CD14-positive monocyte (primary cell): ENCODE data around the gene AMPH. TPM values are rescaled to one million over a fixed set of nuclear protein-coding genes. Genes with fewer than 3 reads are reported as not detected.

Source experiments
- DNase-seq, 3 donors: peaks; one replicate each; pipeline ENCODE4 v3.0.0-alpha.2; 2011 to 2022
- H2AFZ ChIP-seq: 2 replicates; pipeline ENCODE4 v1.6.0; 2012; ENCODE audit warnings: mild to moderate bottlenecking, low read depth, low read length, inconsistent platforms; ENCODE audit not compliant: insufficient read depth, poor library complexity, severe bottlenecking
- H3K27ac ChIP-seq, 2 donors: 1 replicate in 1 of 2; 2 replicates in 1 of 2; pipeline ENCODE4 v1.5.1; 2012 to 2013; ENCODE audit warnings: low read length in 2 of 2, control low read depth in 1 of 2, inconsistent platforms in 1 of 2, low read depth in 1 of 2, mild to moderate bottlenecking in 1 of 2
- H3K27me3 ChIP-seq, 2 donors: one replicate each; pipeline versions ENCODE4 v1.6.0 to v1.6.1; 2011 to 2013; ENCODE audit warnings: low read length in 2 of 2; ENCODE audit not compliant: control insufficient read depth in 2 of 2, insufficient read depth in 2 of 2
- H3K36me3 ChIP-seq, 2 donors: replicated peaks in 1 of 2; 1 replicate in 1 of 2; 2 replicates in 1 of 2; pipeline versions ENCODE4 v1.5.1 to v1.6.1; 2012 to 2013; ENCODE audit warnings: low read length in 2 of 2, control low read depth in 1 of 2, inconsistent platforms in 1 of 2, mild to moderate bottlenecking in 1 of 2; ENCODE audit not compliant: insufficient read depth in 2 of 2, control insufficient read depth in 1 of 2
- H3K4me1 ChIP-seq, 2 donors: 1 replicate in 1 of 2; 2 replicates in 1 of 2; pipeline versions ENCODE4 v1.5.1 to v1.6.1; 2012 to 2013; ENCODE audit warnings: low read length in 2 of 2, control low read depth in 1 of 2, inconsistent platforms in 1 of 2, mild to moderate bottlenecking in 1 of 2, moderate library complexity in 1 of 2; ENCODE audit not compliant: insufficient read depth in 2 of 2, control insufficient read depth in 1 of 2
- H3K4me2 ChIP-seq: replicated peaks from 2 replicates; pipeline ENCODE3; 2012; ENCODE audit warnings: low read length, moderate library complexity, mild to moderate bottlenecking; ENCODE audit not compliant: poor library complexity, severe bottlenecking; ENCODE audit errors: extremely low read depth
- H3K4me3 ChIP-seq, 3 experiments: fragments of 200-600 bp in 1 of 3; sonication (generic) in 1 of 3; replicated peaks in 1 of 3; 1 replicate in 2 of 3; 2 replicates in 1 of 3; pipeline ENCODE4 v1.5.1; 2011 to 2013; ENCODE audit warnings: low read length in 3 of 3, mild to moderate bottlenecking in 3 of 3, control low read depth in 2 of 3, low read depth in 2 of 3, inconsistent platforms in 1 of 3, moderate library complexity in 1 of 3
- H3K79me2 ChIP-seq: 2 replicates; pipeline ENCODE4 v1.6.0; 2012; ENCODE audit warnings: mild to moderate bottlenecking, control low read depth, inconsistent platforms, low read length, moderate library complexity; ENCODE audit not compliant: insufficient read depth
- H3K9ac ChIP-seq: 2 replicates; pipeline ENCODE4 v1.6.0; 2017; ENCODE audit warnings: low read length, mild to moderate bottlenecking; ENCODE audit not compliant: insufficient read depth, poor library complexity, severe bottlenecking
- H3K9me3 ChIP-seq, 2 donors: replicated peaks in 1 of 2; 1 replicate in 1 of 2; 2 replicates in 1 of 2; pipeline versions ENCODE4 v1.5.1 to v1.6.1; 2012 to 2013; ENCODE audit warnings: low read length in 2 of 2, control low read depth in 1 of 2; ENCODE audit not compliant: control insufficient read depth in 1 of 2, insufficient read depth in 1 of 2
- H4K20me1 ChIP-seq: 2 replicates; pipeline ENCODE4 v1.6.0; 2012; ENCODE audit warnings: mild to moderate bottlenecking, low read length, control low read depth, moderate library complexity; ENCODE audit not compliant: insufficient read depth
- H3K27ac Mint-ChIP-seq, 7 donors: one replicate each; pipeline ENCODE4 v1.8.0; 2020; ENCODE audit warnings: mild to moderate bottlenecking in 7 of 7, mixed read lengths in 7 of 7, moderate library complexity in 6 of 7, inconsistent platforms in 2 of 7
- H3K27me3 Mint-ChIP-seq, 3 donors: one replicate each; pipeline ENCODE4 v1.8.0; 2021 to 2022; ENCODE audit warnings: low read depth in 3 of 3, mild to moderate bottlenecking in 3 of 3, mixed read lengths in 3 of 3, moderate library complexity in 3 of 3, inconsistent platforms in 1 of 3
- H3K36me3 Mint-ChIP-seq, 2 donors: one replicate each; pipeline ENCODE4 v1.8.0; 2020; ENCODE audit warnings: mixed read lengths in 2 of 2, inconsistent platforms in 1 of 2, mild to moderate bottlenecking in 1 of 2
- H3K4me1 Mint-ChIP-seq: one replicate; pipeline ENCODE4 v1.8.0; 2020; ENCODE audit warnings: mild to moderate bottlenecking, mixed read lengths
- H3K4me3 Mint-ChIP-seq, 2 donors: one replicate each; pipeline ENCODE4 v1.8.0; 2020; ENCODE audit warnings: mild to moderate bottlenecking in 2 of 2, mixed read lengths in 2 of 2, moderate library complexity in 1 of 2
- H3K9me3 Mint-ChIP-seq, 7 donors: one replicate each; pipeline ENCODE4 v1.8.0; 2020 to 2022; ENCODE audit warnings: mixed read lengths in 7 of 7, mild to moderate bottlenecking in 6 of 7, moderate library complexity in 6 of 7, inconsistent platforms in 2 of 7
- CTCF ChIP-seq: fragments of 200-600 bp; IDR thresholded peaks from one replicate; pipeline ENCODE4 v1.8.0; 2022; ENCODE audit warnings: antibody characterized with exemption, mild to moderate bottlenecking
- WGBS: methylation state at CpG from one replicate; pipeline ENCODE4 v1.1.5; 2013; ENCODE audit warnings: missing lambda C conversion rate; ENCODE audit not compliant: insufficient coverage; 5-methylcytosine and 5-hydroxymethylcytosine counted together
- intact Hi-C, 2 donors: fragments of 100-400 bp; cut with micrococcal nuclease; formaldehyde crosslinking; loops; one replicate each; pipeline versions ENCODE4 v1.15.0 to v1.15.1; 2023
- polyA plus RNA-seq, 3 donors: library from polyadenylated mRNA; depleted of rRNA in 1 of 3; unstranded in 2 of 3; stranded (reverse) in 1 of 3; fragments of 300-500 nt in 2 of 3; fragments of >200 nt in 1 of 3; fragmentation: Illumina TruSeq in 2 of 3; gene quantifications; 1 replicate in 2 of 3; 2 replicates in 1 of 3; pipeline ENCODE4 v1.2.3, GENCODE V29; 2012 to 2021

The AMPH gene
- polyA plus RNA-seq, 3 donors: 0.61 to 0.96 (median 0.67) TPM

- Histone ChIP-seq H3K9me3 (no peaks in the 10 kb centered on the region), H3K4me2 (no peak overlapping the region), H3K27me3 (no peaks in the 10 kb centered on the region), H3K79me2 (no peaks in the 10 kb centered on the region), H2AFZ (no peak overlapping the region), H3K9ac (no peak overlapping the region), H3K4me1 (no peaks in the 10 kb centered on the region), H4K20me1 (no peaks in the 10 kb centered on the region), H3K4me3 (no peak overlapping the region), H3K36me3 (no peaks in the 10 kb centered on the region), H3K27ac (no peak overlapping the region)
- Mint-ChIP-seq H3K36me3 (no peaks in the 10 kb centered on the region), H3K27ac (no peak overlapping the region), H3K9me3 (no peaks in the 10 kb centered on the region), H3K4me3 (no peak overlapping the region), H3K27me3 (peaks cover 2 to 10% (median 6%) of the 10 kb centered on the region in 3 donors), H3K4me1 (no peaks in the 10 kb centered on the region)
- intact Hi-C loops: no loop called here
- TF ChIP-seq CTCF: no peak
- DNase-seq: no peak
- 78% methylated on average over 1 of the region's 2 CpGs for WGBS
These were observed 89.0 kb downstream of the AMPH start for GRCh38 chr7:38542156-38542555.

GRCh38 chr7:38541440-38541839 is 89.7 kb downstream of the AMPH start:
- H4K20me1 ChIP-seq: no peaks in the 10 kb centered on the region
- intact Hi-C loops: no loop called here

More at GRCh38 chr7:38541440-38541839, 89.7 kb downstream of the AMPH start:
- H3K9me3 ChIP-seq: no peaks in the 10 kb centered on the region
- no peaks in the 10 kb centered on the region for H3K27me3 ChIP-seq
- no peak overlapping the region for H3K4me3 ChIP-seq
- H3K4me2 ChIP-seq: no peak overlapping the region
- WGBS: no CpG with 5 or more reads among the region's 3 CpGs
- H3K27ac ChIP-seq: no peak overlapping the region
- Mint-ChIP-seq H3K4me3 (no peak overlapping the region), H3K36me3 (no peaks in the 10 kb centered on the region), H3K27me3 (peaks cover 2 to 10% (median 3%) of the 10 kb centered on the region in 3 donors), H3K9me3 (no peaks in the 10 kb centered on the region), H3K4me1 (no peaks in the 10 kb centered on the region), H3K27ac (no peak overlapping the region)
- no peak for TF ChIP-seq CTCF
- DNase-seq: no peak
- no peaks in the 10 kb centered on the region for H3K36me3 ChIP-seq
- no peaks in the 10 kb centered on the region for H3K79me2 ChIP-seq
- no peak overlapping the region for H3K9ac ChIP-seq
- no peaks in the 10 kb centered on the region for H3K4me1 ChIP-seq
- no peak overlapping the region for H2AFZ ChIP-seq
